Left renal cortex interstitium (tissue), 4 donors: ENCODE data around the gene CHD2. TPM values are rescaled to one million over a fixed set of nuclear protein-coding genes. Genes with fewer than 3 reads are reported as not detected.
"Not testable (repeated sequence)": the region's sequence is repeated elsewhere in the genome, so short reads cannot be mapped to it uniquely, and the experiment has no call there.

Source experiments
- DNase-seq, 4 donors: peaks; one replicate each; pipeline ENCODE4 v3.0.0-alpha.2; 2013; ENCODE audit warnings: low read depth in 4 of 4, low spot score in 2 of 4, missing footprints in 1 of 4
- polyA plus RNA-seq, 4 donors: library from polyadenylated mRNA; unstranded; fragments of 120-200 nt; gene quantifications; one replicate each; pipeline ENCODE4 v1.2.1, GENCODE V29; 2013; ENCODE audit not compliant: insufficient read length in 4 of 4

CHD2 gene
- polyA plus RNA-seq, 4 donors, result 99.5 to 148 (median 115) TPM

DNA sequence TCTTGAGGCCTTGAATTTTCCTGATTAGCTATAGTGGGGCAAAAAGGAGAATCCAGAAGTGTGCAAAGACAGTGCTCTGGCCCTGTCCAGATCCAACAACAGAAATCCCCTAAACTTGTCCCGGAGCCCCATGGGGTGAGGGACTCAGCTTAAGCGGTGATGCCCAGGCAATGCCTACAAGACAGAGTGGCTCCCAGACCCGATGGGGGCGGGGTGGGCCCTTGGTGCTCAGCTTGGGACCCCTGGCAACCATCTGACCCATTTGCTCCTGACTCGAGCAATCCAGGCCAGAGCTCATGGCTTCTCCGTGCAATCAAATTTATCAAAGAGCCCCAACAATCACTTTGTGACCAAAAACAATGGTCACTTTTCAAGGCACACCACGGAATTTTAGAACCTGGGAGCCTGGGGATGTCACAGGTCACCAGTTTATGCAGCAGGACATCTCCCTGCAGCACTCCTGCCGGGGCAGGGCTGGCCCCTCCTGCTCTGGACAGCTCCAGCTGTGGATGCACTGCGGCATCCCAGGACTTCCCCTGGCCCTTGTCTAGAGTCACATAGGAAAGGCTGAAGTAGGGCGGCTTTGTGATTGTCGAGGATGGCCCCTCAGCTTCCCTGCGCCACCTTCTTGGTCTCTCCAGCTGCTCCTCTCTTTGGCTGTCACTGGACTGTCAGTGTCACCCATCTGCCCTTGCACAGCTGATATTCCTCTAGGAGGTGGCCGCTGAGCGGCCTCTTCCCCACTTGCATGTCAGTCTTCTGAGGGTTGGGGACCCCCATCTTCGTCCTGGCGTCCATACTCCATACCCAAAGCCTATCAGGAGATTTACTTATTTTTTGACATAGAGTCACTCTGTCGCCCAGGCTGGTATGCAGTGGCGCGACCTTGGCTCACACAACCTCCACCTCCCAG, 160.5 kb downstream of the CHD2 start:
- DNase-seq, result no peak

GRCh38 chr15:93062628-93063261, 162.6 kb downstream of the CHD2 start:
- DNase-seq, result not testable (repeated sequence)

- no peak for DNase-seq
Measured at GRCh38 chr15:93063262-93063671, 163.1 kb downstream of the CHD2 start.

GRCh38 chr15:93063796-93064690, 163.9 kb downstream of the CHD2 start:
- no peak for DNase-seq

- DNase-seq, result no peak
Measured at GRCh38 chr15:93065641-93066045, 165.5 kb downstream of the CHD2 start.

DNA sequence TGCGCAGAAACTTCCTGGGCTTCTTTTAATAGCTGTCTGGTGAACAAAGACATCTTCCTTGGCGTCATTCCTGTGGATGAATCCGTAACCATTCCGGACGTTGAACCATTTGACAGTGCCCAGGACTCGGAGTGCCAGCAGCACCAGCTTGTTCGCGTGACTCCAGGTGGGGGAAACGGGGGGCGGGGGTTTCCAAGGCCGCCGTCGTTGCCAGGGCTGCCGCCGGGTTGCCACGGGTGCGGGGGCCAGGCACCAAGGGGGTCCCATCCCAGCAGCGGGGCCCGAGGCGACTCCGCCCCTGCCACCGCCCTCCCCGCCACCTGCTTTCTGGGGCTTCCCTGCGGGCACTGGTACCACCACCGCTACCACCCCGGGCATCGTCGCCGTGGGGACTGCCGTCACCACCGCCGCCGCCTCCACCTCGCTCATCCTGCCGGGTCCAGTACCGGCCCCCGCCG, 166.1 kb downstream of the CHD2 start:
- no peak for DNase-seq

DNA sequence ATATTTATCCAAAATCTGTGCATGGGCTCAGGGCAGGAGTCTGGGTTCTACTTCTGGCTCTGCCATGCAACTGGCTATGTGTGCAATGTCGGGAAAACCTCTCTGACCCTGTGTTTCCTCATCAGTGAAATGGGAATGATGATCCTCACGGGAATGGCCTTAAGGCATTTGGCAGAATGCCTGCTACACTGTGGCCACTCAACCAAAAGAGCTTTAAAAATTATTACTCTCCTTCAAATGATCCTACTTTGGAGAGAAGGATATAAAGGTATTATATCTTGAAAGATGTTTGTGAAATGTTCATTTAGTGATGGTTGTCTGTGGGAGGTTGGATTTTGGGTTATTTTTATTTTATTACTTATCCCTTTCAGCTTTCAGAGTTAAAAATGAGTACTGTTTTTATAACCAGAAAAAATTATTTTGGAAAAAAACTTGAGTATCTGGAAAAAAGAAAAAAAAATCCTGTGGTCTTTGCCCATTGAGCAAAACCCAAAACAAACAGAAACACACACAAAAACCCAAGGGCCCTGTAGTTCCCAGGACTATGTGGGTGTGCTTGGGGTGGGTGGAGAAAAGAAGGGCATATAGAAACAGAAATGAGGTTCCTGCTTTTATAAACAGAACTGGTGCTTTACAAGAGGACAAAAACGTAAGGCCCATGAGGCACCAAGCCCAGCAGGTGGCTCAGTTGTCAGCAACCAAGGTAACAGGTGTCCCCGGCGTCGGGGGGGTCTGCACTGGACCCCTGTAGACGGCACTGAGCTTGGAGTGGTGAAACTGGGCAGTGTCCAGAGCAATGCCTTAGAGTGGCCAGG, 166.9 kb downstream of the CHD2 start:
- DNase-seq, result no peak

DNA sequence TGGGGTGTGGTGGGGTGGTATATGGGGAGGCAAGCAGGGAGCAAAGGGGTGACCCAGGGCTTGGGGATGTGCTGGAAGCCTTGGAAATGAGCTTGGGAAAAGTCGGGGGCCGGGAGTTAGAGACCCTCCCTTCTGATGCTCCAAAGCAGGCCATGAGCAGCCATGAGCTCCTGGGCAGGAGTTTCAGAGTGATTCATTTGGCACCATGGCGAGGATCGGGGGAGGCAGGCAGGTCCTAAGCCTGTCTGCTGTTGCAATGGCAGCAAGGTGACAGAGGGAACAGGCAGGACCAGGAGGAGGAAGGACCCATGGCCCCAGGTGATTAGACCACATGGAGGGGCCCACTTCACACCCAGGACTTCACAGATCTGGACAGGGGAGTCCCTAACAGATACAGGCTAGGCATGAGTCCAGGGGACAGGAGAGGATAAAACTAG, 167.5 kb downstream of the CHD2 start:
- no peak for DNase-seq

DNA sequence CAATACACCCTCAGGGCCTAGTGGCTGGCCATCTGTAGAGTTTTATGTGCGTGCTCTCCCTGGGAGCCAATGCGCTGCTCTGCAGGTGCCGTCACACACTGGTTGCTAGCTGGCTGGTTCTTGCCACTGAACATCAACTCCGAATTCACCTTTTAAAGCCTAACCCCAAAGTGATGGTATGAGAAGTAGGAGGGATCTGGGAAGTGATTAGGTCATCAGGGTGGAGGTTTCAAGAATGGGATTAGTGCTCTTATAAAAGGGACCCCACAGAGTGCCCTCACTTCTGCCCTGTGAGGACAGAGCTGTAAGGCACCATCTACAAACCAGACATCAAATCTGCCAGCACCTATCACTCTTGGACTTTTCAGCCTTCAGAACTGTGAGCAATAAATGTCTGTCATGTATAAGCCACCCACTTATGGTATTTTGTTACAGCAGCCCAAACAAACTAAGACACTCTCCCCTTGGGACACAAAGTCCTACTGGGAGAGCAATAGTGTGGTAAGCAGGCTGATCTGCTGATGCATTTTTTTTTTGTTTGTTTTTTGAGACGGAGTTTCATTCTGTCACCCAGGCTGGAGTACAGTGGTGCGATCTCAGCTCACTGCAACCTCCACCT, 168.6 kb downstream of the CHD2 start:
- DNase-seq, result no peak

- no peak for DNase-seq
Measured at GRCh38 chr15:93070132-93070531, 170.0 kb downstream of the CHD2 start.

DNA sequence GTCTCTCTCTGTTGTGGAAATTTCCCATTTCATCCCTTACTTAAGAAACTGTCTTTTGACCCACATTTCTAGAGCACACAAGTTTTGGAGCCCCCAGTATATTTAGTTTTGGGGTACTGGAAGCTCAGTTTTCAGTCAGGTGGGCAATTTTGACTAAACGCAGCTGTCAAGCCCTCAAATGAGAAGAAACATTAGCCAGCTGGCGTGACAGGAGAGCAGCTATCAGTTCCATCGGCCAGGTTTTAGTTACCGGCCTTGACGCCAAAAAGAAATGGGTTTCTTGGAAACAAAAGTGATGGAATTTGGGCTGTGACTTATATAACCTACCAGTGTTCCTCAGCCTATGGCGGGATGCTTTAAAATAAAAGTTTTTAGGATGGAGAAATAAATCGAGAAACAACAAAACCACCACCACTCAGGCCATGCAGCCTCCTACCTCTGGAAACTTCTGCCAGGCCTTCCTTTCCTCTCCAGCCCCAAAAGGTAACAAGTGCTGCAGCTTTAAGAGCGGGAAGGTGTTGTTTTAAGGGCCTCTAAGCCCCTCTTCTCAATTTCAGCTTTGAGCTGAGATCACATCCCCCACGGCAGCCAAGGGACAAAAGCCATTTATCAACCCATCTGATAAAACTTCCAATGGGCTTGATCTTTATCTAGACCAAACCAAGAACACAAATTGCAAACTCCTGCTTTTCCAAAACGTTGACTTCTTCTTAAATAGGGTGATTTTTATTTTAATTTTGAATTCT, 170.6 kb downstream of the CHD2 start:
- no peak for DNase-seq

- DNase-seq, result no peak
Measured at GRCh38 chr15:93071469-93071936, 171.4 kb downstream of the CHD2 start.

DNA sequence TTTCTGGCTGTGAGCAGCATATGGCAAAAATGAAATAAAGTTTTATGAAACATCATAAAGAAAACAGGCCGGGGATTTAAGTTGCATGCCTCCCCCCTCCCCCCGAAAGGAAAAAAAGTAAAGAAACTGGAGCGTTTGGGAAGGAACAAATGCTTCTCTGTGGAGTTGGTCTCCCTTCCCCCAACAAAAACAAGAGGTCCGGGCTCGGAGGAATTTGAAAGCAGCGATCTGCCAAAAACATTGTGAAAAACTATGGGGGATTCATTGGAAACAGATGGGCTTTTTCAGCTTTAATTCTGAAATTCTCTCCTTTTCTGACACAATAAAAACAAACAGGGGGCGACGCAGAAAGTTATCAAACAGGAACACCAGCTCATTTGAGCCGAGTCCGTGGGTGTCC, 171.9 kb downstream of the CHD2 start:
- DNase-seq, result peak in 3 of 4 donors; percentile 46 to 73 (median 69)

GRCh38 chr15:93072411-93073394, 172.6 kb downstream of the CHD2 start:
- DNase-seq, result peak in 3 of 4 donors; percentile 60 to 83 (median 78)

- no peak for DNase-seq
Measured at GRCh38 chr15:93073465-93073952, 173.4 kb downstream of the CHD2 start.

GRCh38 chr15:93074599-93074998, 174.5 kb downstream of the CHD2 start:
- no peak for DNase-seq

- no peak for DNase-seq
Measured at GRCh38 chr15:93076217-93076616, 176.1 kb downstream of the CHD2 start.
